Lower lobe of right lung (tissue), 2 donors: ENCODE measurements around the gene FRMPD4. TPM values are rescaled to one million over a fixed set of nuclear protein-coding genes. Genes with fewer than 3 reads are reported as not detected.

Experiments
- ATAC-seq, 2 donors: fragments of 200-7000 bp; cut with Tn5 transposase; one replicate each; pipeline ENCODE4 v1.9.1; 2020 to 2022; ENCODE audit warnings: mild to moderate bottlenecking in 2 of 2, moderate library complexity in 2 of 2
- DNase-seq: peaks from one replicate; pipeline ENCODE4 v3.0.0-alpha.2; 2020
- H3K27ac ChIP-seq: fragments of 200-600 bp; one replicate; pipeline ENCODE4 v1.8.0; 2022
- H3K27me3 ChIP-seq: fragments of 200-600 bp; one replicate; pipeline ENCODE4 v1.8.0; 2022; ENCODE audit warnings: low read depth
- H3K36me3 ChIP-seq: fragments of 200-600 bp; one replicate; pipeline ENCODE4 v1.8.0; 2022; ENCODE audit warnings: mild to moderate bottlenecking
- H3K4me1 ChIP-seq: fragments of 200-600 bp; one replicate; pipeline ENCODE4 v1.8.0; 2022
- H3K4me3 ChIP-seq: fragments of 200-600 bp; one replicate; pipeline ENCODE4 v1.8.0; 2022; ENCODE audit warnings: mild to moderate bottlenecking
- H3K9me3 ChIP-seq: fragments of 200-600 bp; one replicate; pipeline ENCODE4 v1.8.0; 2022
- intact Hi-C: fragments of 100-400 bp; cut with DNase I; formaldehyde crosslinking; loops from one replicate; pipeline ENCODE4 v1.11.0; 2022
- total RNA-seq: library from RNA; stranded (reverse); fragmentation: NEBNext Ultra II Directional; extraction: Animal tissue kit (Norgen Biotek cat#: 25700); gene quantifications from one replicate; pipeline ENCODE4 v1.2.1, GENCODE V29; 2021
- TF ChIP-seq, protein P1 (sequence below): fragments of 200-600 bp; IDR thresholded peaks from one replicate; pipeline ENCODE4 v1.8.0; 2022; ENCODE audit warnings: antibody characterized with exemption, mild to moderate bottlenecking
- donor health status: DM: no; HTN: yes; CAD: no; lungs with severe emphysema.

The FRMPD4 gene
- total RNA-seq, 1 donor from 2014 or later = 0.15 TPM

DNA sequence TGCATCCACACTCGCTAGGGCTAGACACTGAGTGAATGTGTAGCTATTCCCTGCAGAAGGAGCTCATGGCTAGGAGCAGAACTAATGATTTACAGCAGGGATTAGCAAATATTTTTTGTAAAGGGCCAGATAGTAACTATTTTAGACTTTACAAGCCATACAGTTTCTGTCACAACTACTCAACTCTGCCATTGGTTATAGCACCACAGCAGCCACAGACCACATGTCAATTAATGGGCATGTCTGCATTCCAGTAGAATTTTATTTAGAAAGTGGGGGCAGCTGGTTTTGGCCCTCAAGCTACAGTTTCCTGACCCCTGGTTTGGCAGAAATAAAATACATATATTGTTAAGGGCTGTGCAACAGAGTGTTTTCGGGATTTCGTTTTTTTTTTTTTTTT is 192.6 kb downstream of the FRMPD4 start:
- Histone ChIP-seq H3K27me3 (no peaks in the 10 kb centered on the region), H3K9me3 (no peaks in the 10 kb centered on the region), H3K36me3 (no peaks in the 10 kb centered on the region), H3K27ac (no peak overlapping the region), H3K4me1 (no peaks in the 10 kb centered on the region), H3K4me3 (no peak overlapping the region)
- DNase-seq (no peak), ATAC-seq (no peak)
- TF ChIP-seq, protein P1, sequence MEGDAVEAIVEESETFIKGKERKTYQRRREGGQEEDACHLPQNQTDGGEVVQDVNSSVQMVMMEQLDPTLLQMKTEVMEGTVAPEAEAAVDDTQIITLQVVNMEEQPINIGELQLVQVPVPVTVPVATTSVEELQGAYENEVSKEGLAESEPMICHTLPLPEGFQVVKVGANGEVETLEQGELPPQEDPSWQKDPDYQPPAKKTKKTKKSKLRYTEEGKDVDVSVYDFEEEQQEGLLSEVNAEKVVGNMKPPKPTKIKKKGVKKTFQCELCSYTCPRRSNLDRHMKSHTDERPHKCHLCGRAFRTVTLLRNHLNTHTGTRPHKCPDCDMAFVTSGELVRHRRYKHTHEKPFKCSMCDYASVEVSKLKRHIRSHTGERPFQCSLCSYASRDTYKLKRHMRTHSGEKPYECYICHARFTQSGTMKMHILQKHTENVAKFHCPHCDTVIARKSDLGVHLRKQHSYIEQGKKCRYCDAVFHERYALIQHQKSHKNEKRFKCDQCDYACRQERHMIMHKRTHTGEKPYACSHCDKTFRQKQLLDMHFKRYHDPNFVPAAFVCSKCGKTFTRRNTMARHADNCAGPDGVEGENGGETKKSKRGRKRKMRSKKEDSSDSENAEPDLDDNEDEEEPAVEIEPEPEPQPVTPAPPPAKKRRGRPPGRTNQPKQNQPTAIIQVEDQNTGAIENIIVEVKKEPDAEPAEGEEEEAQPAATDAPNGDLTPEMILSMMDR = no peak
- intact Hi-C loops = no loop called here

DNA sequence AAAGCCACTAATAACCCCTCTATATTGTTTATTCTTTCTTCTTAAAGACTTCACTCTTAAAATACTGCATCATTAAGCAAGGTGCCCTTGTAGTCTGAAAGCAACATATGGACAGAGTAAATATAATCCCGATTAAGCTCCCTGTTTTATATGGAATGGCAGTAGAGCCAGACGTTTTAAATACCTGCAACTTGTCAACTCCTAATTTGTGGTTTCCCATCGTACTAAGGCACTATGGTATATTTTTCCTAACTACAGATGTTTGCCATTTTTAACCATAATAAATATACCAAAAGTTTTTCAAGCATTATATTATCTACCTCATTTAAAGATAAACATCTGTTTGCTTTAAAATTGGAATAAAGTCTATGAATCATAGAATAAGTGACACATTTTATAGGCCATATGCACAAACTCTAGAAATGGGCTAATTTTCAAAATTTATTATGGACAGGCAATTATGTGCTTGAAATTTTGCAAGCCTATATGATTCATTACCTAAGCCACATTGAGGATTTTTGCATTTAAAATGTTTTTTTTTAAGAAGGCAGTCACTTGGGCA is 194.6 kb downstream of the FRMPD4 start:
- no peaks in the 10 kb centered on the region for H3K27me3 ChIP-seq
- no peak overlapping the region for H3K4me3 ChIP-seq
- H3K27ac ChIP-seq = no peak overlapping the region
- no peaks in the 10 kb centered on the region for H3K36me3 ChIP-seq
- intact Hi-C loops = no loop called here
- ATAC-seq (no peak), DNase-seq (no peak)
- no peaks in the 10 kb centered on the region for H3K9me3 ChIP-seq
- TF ChIP-seq, protein P1 = no peak
- H3K4me1 ChIP-seq = no peaks in the 10 kb centered on the region

DNA sequence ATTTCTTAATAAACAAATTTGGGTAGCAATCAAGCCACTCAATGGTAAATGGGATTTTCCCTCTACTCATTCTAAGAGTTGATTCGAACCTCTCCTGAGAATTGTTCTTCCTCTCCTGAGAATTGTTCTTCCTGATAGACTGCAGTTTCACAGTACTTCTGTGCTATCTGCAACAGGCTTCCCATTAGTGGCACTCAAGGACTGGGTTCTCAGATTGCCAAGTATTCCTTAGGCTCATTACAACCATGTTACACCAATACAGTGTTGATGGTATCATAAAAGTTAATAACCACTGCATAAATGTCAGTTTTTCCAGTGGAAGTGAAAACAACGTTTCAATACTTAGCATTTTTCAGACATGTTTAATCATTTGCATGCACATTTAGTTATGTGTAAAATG is 201.6 kb downstream of the FRMPD4 start:
- DNase-seq (no peak), ATAC-seq (no peak)
- Histone ChIP-seq H3K27me3 (no peaks in the 10 kb centered on the region), H3K36me3 (no peaks in the 10 kb centered on the region), H3K9me3 (no peaks in the 10 kb centered on the region), H3K27ac (no peak overlapping the region), H3K4me1 (no peaks in the 10 kb centered on the region), H3K4me3 (no peak overlapping the region)
- intact Hi-C loops = no loop called here
- TF ChIP-seq, protein P1 = no peak

DNA sequence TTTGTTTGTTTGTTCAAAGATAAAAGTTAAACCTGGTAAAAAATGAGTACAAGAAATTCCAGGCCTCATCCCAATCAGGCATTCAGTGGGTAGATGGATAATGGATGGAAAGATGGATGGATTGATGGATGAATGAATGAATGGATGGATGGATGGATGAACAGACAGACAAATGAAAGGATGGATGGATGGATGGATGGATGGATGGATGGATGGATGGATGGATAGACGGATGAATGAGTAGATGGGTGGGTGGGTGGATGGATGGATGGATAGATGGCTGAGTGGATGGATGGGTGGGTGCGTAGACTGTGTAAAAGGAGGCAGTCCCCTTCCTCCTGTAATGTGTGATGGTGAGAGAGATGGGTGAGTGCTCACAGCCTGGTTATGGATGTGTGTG is 206.7 kb downstream of the FRMPD4 start:
- Histone ChIP-seq H3K4me1 (no peaks in the 10 kb centered on the region), H3K27ac (no peak overlapping the region), H3K9me3 (no peaks in the 10 kb centered on the region), H3K36me3 (no peaks in the 10 kb centered on the region), H3K4me3 (no peak overlapping the region), H3K27me3 (no peaks in the 10 kb centered on the region)
- DNase-seq = no peak
- intact Hi-C loops = no loop called here
- no peak for ATAC-seq
- TF ChIP-seq, protein P1 = no peak

DNA sequence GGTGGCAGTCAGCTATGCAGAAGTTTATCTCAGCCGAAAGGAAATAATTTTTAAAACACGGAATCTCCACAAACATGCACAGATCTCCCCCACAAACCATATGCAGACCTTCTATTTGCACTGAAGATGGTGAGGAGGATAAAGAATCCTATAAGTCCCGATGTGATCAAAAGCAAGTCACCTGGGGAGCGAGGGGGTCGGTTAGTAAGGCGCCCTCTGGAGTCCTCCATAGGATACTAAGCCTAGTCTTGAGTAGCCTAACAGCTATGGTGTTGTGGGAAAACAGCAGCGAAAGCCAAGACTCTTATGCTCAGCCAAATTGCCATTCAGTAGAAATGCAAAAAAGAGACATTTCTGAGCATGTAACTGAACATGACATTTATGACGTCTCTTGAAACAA is 210.9 kb downstream of the FRMPD4 start:
- no peak for ATAC-seq
- intact Hi-C loops = no loop called here
- no peaks in the 10 kb centered on the region for H3K27me3 ChIP-seq
- H3K36me3 ChIP-seq = no peaks in the 10 kb centered on the region
- no peak overlapping the region for H3K27ac ChIP-seq
- H3K4me1 ChIP-seq = no peaks in the 10 kb centered on the region
- H3K4me3 ChIP-seq = no peak overlapping the region
- TF ChIP-seq, protein P1 = no peak
- no peak for DNase-seq
- H3K9me3 ChIP-seq = no peaks in the 10 kb centered on the region

DNA sequence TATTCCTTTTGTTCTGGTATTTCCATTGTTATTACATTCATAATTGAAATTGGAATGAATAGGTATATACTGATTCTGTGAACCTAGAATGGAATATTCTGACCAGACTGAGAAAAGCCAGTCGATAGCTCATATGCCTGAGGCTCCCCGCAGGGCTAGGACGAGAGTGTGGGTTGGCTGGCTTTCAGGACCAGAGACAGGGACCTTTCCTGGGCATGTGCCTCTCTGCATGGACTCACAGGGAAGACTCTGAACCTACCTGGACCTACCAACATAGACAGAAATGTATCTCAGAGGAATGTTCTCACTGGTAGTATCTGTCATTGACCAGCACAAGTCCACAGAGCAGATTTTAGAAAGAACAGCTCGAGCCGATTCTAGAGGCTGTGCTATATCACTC is 214.6 kb downstream of the FRMPD4 start:
- H3K27ac ChIP-seq = no peak overlapping the region
- ATAC-seq = no peak
- intact Hi-C loops = no loop called here

More for the DNA sequence above, 214.6 kb downstream of the FRMPD4 start:
- H3K36me3 ChIP-seq = no peaks in the 10 kb centered on the region
- no peaks in the 10 kb centered on the region for H3K9me3 ChIP-seq
- TF ChIP-seq, protein P1 = no peak
- no peak overlapping the region for H3K4me3 ChIP-seq
- DNase-seq = no peak
- H3K4me1 ChIP-seq = no peaks in the 10 kb centered on the region
- H3K27me3 ChIP-seq = no peaks in the 10 kb centered on the region
